DMS 273 treated with DMSO at 0.1 percent for 48 hours (cell line): Measurements from ENCODE around the gene WDR36.

Experiments used
- DNase-seq: peaks from one replicate; lab custom pipeline; 2025; lab: John Stamatoyannopoulos, UW

The WDR36 gene

DNA sequence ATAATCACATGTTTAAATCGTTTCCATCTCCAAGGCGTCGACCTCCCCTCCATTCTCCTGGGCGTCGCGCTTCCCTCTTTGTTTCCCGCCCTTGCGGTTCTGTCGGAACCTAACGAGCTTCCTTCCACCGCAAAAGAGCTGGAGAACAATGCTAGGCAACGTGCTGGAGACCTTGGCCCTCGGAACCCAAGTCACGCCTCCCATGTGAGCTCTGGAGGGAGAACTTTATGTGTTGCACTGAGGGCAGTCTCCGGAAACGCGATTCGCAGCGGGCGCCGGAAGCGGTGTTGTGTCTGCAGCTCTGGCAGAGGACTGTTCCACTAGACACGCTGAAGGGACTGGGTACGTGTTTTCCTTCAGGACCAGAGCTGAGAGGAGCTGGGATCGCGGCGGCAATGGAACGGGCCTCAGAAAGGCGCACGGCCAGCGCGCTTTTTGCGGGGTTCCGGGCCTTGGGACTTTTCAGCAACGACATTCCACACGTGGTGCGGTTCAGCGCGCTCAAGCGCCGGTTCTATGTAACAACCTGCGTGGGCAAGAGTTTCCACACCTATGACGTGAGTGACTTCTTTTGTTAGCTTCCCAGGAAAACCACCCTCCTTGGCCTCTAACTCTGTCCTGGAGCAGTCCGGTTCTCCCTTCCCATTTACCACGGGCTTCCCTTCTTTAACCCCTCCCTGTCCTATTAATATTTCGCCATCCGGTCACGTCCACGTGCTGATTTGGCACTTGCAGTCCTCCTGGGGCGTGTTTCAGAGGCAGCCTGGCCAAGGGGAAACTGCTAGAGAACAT, at the start of gene WDR36:
Gene WDR36 (plus strand): TSS at position 287 of the 792 bp plus-strand sequence. CDS start 109 bp downstream, at position 396.
- peak; percentile 90 for DNase-seq

DNA sequence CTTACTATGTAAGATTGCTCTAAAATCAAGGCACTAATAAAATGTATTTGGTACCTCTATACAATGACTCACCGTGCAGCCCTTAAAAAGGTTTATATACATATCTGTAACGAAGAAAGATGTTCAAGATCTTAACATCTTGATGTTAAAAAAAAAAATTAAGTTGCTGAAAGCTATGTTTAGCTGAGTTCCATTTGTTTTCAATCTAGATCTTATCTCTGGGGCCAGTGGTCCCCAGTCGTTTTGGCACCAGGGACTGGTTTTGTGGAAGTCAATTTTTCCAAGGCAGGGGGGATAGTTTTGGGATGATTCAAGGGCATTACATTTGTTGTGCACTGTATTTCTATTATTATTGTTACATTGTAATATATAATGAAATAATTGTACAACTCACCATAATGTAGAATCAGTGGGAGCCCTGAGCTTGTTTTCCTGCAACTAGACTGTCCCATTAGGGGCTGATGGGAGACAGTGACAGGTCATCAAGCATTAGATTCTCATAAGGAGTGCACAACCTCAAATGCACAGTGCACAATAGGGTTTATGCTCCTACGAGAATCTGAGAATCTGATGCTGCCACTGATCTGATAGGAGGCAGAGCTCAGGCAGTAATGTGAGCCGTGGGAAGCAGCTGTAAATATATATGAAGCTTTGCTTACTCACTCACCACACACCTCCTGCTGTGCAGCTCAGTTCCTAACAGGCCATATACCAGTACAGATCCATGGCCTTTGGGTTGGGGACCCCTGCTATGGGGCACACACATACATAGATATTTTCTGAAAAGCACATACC, 48.2 kb upstream of the WDR36 start:
- no peak for DNase-seq

DNA sequence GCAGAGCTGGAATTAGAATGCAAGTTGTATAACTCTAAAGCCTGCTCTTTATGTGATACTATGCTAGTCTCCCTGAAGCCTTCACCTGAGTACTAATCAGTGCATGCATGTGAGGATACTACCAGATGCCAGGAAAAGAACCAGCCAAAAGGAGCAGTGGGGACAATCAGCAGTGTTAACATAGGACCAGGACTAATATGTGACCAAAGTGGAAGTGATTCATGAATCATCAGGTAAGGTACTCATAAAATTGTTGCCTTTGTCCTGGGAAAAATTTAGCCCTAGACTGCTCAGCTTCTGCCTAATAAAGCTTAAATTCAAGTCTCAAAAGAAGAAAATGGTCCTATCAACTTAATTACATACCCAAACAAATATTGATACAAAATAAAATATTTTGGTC, 34.1 kb upstream of the WDR36 start:
- DNase-seq: no peak

DNA sequence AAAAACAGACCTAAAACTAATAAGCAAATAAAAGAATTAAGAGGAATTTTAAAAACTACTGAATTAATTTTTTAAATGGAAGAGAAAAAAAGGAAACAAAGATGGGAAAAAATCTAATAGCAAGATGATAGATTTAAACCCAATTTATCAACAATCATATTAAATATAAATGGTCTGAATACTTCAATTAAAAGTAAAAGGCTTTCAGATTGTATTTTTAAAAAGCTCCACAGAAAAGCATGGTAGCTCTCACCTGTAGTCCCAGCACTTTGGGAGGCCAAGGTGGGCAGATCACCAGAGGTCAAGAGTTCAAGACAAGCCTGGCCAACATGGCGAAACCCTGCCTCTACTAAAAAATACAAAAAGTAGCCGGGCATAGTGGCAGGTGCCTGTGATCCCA, 32.0 kb upstream of the WDR36 start:
- no peak for DNase-seq

DNA sequence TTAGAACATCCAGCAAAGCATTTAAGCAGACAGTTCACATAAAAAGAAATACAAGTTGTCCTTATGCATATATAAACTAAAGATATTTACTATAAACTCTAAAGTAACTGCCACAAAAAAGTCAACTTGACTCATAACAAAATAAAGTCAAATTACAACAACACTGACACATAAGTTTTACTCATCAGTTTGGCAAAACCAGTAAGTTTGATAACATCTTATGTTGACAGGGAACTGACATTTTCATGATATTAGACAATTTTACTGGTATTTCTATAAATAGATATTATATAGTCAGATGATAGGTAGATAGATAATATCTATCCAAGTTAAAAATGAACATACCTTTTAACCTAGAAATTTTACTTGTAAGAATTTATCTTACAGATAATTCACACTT, 30.5 kb upstream of the WDR36 start:
- no peak for DNase-seq

DNA sequence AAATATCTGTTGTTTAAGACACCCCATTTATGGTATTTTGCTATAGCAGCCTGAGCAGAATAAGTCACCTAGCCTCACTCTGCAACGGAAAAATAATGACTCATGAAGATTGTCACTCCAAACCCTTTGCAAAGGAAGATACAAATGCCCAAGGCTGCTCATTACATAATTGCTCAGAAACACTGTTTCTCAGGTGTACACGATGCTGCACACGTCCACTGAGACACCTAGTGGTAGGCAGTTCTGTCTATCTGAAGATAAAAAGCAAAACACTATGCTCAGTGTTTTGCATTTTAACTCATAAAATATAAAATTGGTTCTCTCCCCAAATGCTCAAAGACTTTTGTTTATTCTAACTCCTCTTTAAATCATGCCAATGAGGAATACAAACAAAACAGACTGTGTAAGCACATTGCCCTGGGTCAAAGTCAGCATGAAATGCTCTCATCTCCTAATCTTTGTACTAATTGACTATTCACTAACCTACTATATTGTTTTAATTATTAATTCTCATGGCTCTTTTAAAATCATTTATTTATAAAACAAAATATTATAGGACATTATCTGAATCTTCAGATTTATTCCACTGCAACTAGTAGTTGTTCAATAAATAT, 28.3 kb upstream of the WDR36 start:
- no peak for DNase-seq

DNA sequence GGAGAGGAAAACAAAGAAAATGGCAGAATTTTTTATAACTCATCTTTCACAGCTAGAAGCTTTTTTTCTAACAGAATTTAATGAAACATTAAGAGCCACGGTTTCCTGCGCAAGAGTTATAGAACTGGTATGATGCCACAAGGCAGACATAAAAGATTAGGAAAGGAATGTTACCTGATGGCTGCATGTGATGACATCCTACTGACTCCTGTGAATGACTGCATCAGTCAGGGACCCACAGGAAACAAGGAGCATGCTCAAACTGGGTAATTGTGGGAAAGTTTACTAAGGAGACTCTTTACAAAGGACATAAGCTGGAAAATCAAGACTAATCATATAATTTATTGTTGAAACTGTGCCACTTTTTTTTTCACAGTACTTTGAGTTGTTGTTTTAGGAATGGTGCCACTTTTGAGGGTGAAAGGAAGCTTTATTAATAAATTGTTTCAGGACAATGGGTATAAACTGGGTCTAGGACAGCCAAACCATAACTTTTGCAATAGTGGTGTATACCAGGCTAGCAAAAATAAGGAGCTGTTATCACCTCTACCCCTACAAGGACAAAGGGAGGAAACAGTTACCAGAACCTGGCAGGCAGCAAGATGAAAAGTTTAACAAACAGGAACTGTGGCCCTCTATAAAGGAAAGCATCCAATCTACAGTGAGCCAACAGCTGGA, 25.7 kb upstream of the WDR36 start:
- no peak for DNase-seq

DNA sequence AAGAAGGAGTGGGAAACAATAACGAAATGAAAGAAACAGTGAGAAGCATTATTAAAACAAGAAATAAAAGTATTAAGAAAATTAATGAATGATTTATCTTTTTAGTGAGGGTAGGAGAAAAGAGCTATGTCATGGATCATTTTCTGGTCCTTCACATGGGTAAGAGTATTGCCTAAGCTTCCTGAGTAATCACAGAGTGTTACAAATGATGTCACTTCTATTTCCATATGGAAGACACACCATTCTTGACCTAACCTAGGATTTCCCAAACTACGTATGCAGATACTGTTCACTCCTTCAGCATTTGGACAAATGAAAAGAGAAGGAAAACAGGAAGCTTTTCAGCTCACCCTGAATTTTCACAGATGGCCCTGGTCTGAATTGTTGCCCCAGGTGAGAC, 23.9 kb upstream of the WDR36 start:
- DNase-seq: no peak

DNA sequence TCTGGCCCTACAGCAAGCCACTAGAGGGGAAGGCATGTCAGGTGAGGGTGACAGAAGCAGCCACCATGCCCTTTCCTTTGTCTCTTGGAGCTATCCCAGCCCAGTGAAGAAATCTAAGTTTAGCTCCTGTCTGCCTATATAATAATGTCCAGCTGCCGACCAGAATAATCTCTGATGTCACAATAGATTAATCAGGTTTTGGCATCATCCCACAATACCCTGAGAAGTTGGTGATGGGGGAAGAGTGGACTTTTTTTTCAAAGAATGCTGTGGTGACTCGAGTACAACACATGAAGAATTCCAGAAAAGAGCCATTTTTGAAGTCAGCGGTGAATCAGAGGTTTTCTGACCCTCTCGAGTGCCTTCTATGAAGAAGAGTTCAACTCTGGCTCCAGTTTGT, 22.3 kb upstream of the WDR36 start:
- DNase-seq: no peak

DNA sequence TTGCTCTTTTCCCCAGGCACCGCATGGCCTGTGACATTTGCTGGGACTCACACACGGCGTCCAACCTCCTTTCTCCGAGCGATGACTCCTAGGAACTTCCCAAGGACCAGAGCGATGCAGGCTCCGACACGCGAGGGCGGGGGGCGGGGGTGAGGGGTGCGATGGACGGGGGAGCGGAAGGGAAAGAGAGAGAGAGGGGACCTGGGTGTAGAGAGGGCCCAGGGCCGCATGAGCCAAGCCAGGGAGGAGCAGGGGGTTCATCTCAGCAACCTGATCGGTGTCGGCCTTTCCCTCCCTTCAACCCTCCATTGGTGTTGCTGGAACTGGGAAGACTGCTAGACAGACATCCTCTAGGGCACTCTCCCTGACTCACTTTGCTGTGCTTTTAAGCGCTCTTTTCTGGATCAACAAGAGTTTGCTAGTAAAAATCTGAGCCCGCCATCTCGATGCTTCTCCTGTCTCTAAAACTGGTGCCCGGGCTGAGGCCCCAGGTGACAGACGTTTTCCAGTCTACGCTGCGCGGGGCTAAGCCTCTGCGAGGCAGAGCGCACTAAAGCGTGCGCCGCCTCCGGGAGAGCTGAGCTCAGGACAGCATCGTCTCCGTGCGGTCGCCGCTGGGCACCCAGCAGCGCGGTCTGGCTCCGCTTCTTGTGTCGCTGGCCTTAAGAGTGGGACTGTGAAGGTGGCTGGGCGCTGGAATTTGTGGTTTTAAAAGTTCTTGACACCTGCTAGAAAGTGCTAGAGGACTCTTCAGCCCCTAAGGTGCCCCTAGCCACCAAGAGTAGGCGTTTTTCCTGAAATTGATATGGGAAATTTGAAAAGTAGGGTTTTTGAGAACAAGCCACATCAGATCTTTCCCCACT, 21.6 kb upstream of the WDR36 start:
- no peak for DNase-seq

DNA sequence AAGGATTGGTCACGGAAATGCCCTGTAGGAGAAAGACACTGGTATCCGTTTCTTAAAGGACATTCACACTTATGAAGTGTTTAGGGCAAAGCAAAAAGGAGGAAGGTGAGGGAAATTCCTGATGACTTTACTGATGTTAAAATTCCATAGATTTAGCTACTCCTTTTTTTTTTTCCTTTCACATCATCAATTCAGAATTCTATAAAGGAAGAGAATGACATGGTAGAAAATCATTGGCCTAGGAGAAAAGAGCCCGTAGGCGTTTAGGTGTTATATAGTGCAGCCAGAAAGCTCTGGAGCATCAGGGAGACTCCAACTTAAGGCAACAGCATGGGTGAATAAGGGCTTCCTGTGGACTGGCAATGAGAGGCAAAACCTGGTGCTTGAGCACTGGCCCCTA, 20.7 kb upstream of the WDR36 start, which contains the start of gene TSLP:
Gene TSLP (plus strand): TSS at position 301 of the 400 bp plus-strand sequence. CDS start 178 bp downstream, outside the sequence.
- no peak for DNase-seq

DNA sequence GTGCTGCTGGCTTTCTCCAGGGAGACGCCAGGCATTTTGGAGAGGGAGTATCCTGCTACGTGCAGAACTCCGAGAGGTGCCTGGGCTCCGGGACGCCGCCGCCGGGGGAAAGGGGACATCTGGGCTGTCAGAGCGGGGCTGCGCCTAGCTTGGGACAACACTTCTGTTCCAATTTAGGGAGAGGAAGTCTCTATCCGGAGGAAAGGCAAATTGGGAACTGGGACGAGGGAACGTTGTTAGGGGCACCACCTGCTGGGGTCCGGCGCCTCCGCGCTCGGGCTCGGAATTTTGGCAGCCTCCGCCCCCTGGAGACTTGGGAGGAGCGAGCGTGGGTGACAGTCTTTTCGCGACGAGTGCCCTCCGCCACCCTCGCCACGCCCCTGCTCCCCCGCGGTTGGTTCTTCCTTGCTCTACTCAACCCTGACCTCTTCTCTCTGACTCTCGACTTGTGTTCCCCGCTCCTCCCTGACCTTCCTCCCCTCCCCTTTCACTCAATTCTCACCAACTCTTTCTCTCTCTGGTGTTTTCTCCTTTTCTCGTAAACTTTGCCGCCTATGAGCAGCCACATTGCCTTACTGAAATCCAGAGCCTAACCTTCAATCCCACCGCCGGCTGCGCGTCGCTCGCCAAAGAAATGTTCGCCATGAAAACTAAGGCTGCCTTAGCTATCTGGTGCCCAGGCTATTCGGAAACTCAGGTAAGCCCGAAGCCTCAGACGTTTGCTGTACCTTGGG, 19.0 kb upstream of the WDR36 start:
- peak; percentile 34 for DNase-seq

DNA sequence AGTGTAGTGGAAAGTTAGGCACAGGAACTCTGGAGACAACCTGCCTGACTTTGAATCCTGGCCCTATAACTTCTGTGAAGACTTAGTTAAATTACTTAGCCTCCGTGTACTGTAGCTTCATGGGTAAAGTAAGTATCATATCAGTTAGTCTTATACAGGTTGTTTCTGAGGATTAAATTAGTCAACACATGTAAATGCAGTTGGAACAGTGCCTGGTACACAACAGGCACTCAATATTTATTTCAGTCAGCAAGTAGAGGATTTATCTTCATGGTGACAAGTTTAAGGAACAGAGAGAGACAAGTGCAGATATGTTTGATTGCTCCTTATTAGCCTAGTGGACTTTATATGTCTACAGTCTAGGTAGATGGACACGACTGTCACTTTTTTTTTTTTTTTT, 17.9 kb upstream of the WDR36 start:
- DNase-seq: no peak

DNA sequence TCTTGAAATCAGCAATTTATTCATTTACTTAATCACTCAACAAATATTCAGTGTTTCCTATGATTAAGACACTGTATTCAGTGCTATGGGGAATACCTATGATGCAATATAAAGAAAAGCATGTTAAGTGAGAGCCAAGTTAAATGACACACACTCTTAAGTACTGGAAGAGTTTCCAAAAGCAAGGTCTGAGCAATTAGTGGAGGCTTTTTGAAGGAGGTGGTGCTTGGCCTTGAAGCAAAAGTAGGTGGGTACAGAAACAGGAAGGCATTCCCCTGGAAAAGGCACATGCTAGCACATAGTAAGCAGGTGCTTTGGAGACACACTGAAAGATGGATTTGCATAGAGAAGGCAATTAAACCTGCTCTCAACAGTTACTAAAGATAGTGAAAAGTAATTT, 16.6 kb upstream of the WDR36 start:
- DNase-seq: no peak

DNA sequence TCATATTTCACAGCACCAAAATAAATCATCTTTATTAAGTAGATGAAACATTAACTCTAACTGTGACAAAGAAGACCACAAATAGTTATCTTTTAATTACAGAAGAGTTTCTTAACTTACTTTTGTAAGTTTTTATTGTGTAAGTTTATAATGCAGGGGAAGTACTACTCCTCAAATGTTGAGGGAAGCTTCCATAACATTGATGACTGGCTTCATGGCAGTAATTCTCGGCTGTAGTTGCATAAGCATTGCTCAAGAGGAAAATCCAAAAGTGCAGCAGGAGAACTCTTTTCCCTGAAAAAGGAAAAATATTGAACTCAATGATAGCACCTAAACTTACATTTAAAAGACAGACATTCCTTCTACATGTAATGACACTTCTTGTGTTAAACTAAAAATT, 16.1 kb upstream of the WDR36 start:
- no peak for DNase-seq

DNA sequence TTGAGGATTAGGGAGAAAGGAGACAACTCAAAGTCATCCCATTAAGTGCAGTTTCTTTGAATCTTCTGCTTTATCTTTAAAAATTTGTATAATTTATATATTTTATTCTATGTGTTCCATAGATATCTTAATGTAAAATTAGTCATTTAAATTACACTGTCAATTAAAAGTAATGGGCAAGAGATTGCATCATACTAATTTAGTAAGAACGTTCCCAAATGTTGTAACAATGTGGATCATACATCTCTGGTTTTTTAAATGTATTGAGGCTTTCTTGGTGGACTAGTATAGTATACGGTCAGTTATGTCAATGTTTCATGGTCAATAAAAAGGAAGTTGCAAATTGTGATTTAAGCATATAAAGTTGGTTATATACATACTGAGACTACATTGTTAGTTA, 14.5 kb upstream of the WDR36 start:
- no peak for DNase-seq

DNA sequence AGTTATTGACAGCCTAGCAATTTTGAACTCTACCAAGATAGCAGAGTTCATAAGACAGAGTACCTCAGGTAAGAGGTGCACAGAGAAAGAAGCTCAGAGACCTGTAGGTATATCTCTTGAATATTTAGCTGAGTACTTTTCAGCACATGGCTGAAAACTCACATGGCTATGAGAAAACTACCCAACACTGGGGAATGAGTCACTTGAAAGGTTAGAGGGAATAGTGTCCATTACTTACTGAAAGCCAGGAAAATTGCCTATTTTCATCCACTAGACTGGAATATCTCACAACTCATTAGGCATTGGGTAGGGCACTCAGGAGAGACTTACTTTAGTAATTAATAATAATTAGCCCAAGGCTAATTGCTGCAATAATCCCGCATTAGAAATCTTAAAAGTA, 12.3 kb upstream of the WDR36 start:
- DNase-seq: no peak

DNA sequence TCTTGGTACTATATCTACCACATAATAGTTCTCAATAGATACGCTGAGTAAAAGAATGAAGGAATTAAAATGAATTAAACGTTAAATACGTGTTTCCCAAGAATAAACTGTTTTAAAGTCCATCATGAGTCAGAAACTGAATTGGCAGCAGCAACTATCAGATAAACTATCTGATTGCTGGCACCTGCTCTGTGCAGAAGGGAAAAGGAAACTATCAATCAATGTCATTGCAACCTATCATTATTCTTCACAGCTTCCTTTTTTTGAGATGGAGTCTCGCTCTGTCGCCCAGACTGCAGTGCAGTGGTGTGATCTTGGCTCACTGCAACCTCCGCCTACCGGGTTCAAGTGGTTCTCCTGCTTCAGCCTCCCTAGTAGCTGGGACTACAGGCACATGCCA, 8.8 kb upstream of the WDR36 start:
- DNase-seq: no peak

DNA sequence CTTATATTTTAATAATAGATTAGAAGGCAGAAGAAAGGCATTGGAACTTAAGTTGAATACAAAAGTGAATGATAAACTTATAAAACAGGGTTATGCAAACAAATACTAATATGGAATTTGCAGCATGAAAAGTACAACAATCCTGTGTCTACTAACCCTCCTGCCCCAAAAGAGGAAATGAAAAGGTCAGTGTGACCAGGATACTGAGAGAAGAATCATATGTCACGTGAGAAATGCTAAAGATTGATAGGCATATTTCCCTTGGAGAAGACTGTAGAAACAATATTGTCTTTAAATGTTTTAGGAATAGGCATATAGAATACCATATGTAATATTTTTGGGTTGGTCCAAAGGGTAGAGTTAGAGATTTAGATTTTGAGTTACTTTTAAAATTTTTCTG, 3.8 kb downstream of the WDR36 start:
- DNase-seq: no peak

DNA sequence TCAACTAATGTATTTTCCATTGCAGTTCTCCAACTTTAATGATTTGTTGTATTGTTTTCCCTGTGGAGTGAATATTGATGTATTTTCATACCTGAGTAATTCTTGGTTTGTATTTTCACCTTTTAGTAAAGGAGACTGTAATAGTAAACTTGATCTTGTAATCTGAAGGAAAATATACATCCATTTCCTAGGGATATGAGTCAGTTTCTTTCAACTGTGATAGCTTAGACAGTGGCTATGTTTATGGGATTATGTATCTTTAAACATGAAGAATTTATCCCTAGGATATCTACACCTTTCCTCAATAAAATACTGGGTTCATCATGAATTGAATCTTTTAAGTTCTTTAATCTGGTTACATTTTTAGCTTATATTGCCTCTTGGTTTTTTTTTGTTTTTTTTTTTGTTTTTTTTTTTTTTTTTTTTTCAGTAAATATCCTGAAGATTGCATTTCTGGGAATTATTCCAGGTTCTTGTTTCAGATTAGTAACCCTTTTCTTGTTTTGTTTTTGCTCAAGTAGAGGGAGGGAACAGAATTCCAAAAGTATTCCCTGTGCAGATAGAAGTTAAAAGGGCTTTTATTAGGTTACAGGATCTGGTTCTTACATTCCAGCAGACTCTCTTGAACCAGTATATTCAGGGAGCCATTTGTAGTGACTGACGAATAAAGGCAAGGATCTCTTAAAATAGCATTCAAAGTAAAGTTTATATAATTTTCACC, 7.1 kb downstream of the WDR36 start:
- no peak for DNase-seq
